GM20431 (cell line): ENCODE data around the gene DBH.

ENCODE experiments used
- in situ Hi-C: fragments of 300-500 bp; cut with MseI, MboI; formaldehyde crosslinking; loops from one replicate; pipeline ENCODE4 v1.15.0; 2020; ENCODE audit warnings: low sequenced_read_pairs; ENCODE audit not compliant: unreplicated experiment

Gene DBH

GRCh38 chr9:133691626-133692363 is 55.6 kb downstream of the DBH start:
- in situ Hi-C loops, result no loop called here

GRCh38 chr9:133692364-133692985 is 56.3 kb downstream of the DBH start:
- in situ Hi-C loops, result no loop called here

- in situ Hi-C loops, result no loop called here
These were observed 57.0 kb downstream of the DBH start for GRCh38 chr9:133693116-133693515.

GRCh38 chr9:133693703-133694529 is 57.8 kb downstream of the DBH start:
- in situ Hi-C loops, result no loop called here

- in situ Hi-C loops, result no loop called here
These were observed 58.5 kb downstream of the DBH start for GRCh38 chr9:133694686-133695085.

GRCh38 chr9:133696071-133696472 is 59.9 kb downstream of the DBH start:
- in situ Hi-C loops, result no loop called here

GRCh38 chr9:133699546-133699945 is 63.4 kb downstream of the DBH start:
- in situ Hi-C loops, result no loop called here

- in situ Hi-C loops, result no loop called here
These were observed 64.7 kb downstream of the DBH start for GRCh38 chr9:133700819-133701320.

GRCh38 chr9:133701321-133701980 is 65.3 kb downstream of the DBH start:
- in situ Hi-C loops, result no loop called here

GRCh38 chr9:133701981-133702797 is 66.0 kb downstream of the DBH start:
- in situ Hi-C loops, result no loop called here

GRCh38 chr9:133702798-133703590 is 66.8 kb downstream of the DBH start:
- in situ Hi-C loops, result no loop called here

GRCh38 chr9:133703591-133704399 is 67.6 kb downstream of the DBH start:
- in situ Hi-C loops, result no loop called here

GRCh38 chr9:133704711-133705181 is 68.6 kb downstream of the DBH start:
- in situ Hi-C loops, result no loop called here

- in situ Hi-C loops, result no loop called here
These were observed 69.4 kb downstream of the DBH start for GRCh38 chr9:133705576-133705975.

GRCh38 chr9:133706307-133707050 is 70.3 kb downstream of the DBH start:
- in situ Hi-C loops, result no loop called here

- in situ Hi-C loops, result no loop called here
These were observed 71.1 kb downstream of the DBH start for GRCh38 chr9:133707065-133707762.
